ENCODE measurements around the gene CHD5.

- TF ChIP-seq ZFX (IDR thresholded peaks at IDR 0.05; ENCODE audit: borderline replicate concordance) = no peak
- TF ChIP-seq, protein P1, sequence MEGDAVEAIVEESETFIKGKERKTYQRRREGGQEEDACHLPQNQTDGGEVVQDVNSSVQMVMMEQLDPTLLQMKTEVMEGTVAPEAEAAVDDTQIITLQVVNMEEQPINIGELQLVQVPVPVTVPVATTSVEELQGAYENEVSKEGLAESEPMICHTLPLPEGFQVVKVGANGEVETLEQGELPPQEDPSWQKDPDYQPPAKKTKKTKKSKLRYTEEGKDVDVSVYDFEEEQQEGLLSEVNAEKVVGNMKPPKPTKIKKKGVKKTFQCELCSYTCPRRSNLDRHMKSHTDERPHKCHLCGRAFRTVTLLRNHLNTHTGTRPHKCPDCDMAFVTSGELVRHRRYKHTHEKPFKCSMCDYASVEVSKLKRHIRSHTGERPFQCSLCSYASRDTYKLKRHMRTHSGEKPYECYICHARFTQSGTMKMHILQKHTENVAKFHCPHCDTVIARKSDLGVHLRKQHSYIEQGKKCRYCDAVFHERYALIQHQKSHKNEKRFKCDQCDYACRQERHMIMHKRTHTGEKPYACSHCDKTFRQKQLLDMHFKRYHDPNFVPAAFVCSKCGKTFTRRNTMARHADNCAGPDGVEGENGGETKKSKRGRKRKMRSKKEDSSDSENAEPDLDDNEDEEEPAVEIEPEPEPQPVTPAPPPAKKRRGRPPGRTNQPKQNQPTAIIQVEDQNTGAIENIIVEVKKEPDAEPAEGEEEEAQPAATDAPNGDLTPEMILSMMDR (IDR thresholded peaks at IDR 0.05) = no peak
Measured at GRCh38 chr1:6113745-6114144, 66.4 kb downstream of the CHD5 start.
